Heart left ventricle (tissue), 16 donors: Measurements from ENCODE around the gene RNF39. TPM values are rescaled to one million over a fixed set of nuclear protein-coding genes. Genes with fewer than 3 reads are reported as not detected.
"Not testable (repeated sequence)": the region's sequence is repeated elsewhere in the genome, so short reads cannot be mapped to it uniquely, and the experiment has no call there.

ENCODE experiments used
- ATAC-seq, 4 donors: fragments of 200-7000 bp; cut with Tn5 transposase; one replicate each; pipeline ENCODE4 v1.9.1; 2020 to 2022; ENCODE audit warnings: moderate library complexity in 4 of 4, mild to moderate bottlenecking in 3 of 4, moderate number of reproducible peaks in 1 of 4
- DNase-seq, 5 donors: peaks; one replicate each; pipeline ENCODE4 v3.0.0-alpha.2; 2020
- H3K27ac ChIP-seq, 12 donors: fragments of 200-600 bp; sonication (generic) in 4 of 12; one replicate each; pipeline versions ENCODE4 v1.5.0 to v1.8.0; 2016 to 2022; ENCODE audit warnings: mild to moderate bottlenecking in 2 of 12
- H3K27me3 ChIP-seq, 9 donors: fragments of 200-600 bp; sonication (generic) in 2 of 9; one replicate each; pipeline versions ENCODE4 v1.5.1 to v1.8.0; 2016 to 2022; ENCODE audit warnings: mild to moderate bottlenecking in 3 of 9
- H3K36me3 ChIP-seq, 9 donors: fragments of 200-600 bp; sonication (generic) in 2 of 9; one replicate each; pipeline versions ENCODE4 v1.5.0 to v1.8.0; 2018 to 2022; ENCODE audit warnings: mild to moderate bottlenecking in 2 of 9
- H3K4me1 ChIP-seq, 12 donors: fragments of 200-600 bp; sonication (generic) in 4 of 12; one replicate each; pipeline versions ENCODE4 v1.5.0 to v1.8.0; 2016 to 2022; ENCODE audit warnings: mild to moderate bottlenecking in 3 of 12
- H3K4me3 ChIP-seq, 12 donors: fragments of 200-600 bp; sonication (generic) in 4 of 12; one replicate each; pipeline versions ENCODE4 v1.5.0 to v1.8.0; 2017 to 2022; ENCODE audit warnings: mild to moderate bottlenecking in 9 of 12, moderate library complexity in 4 of 12
- H3K9me3 ChIP-seq, 12 donors: fragments of 200-600 bp; sonication (generic) in 4 of 12; one replicate each; pipeline versions ENCODE4 v1.5.0 to v1.8.0; 2016 to 2022; ENCODE audit warnings: mild to moderate bottlenecking in 1 of 12
- CTCF ChIP-seq, 12 donors: fragments of 200-600 bp; sonication (generic) in 4 of 12; IDR thresholded peaks; one replicate each; pipeline versions ENCODE4 v1.5.0 to v1.8.0; 2018 to 2022; ENCODE audit warnings: antibody characterized with exemption in 12 of 12, mild to moderate bottlenecking in 5 of 12
- POLR2A ChIP-seq, 2 donors: fragments of 450-650 bp; IDR thresholded peaks; one replicate each; pipeline ENCODE4 v1.6.1; 2017; ENCODE audit warnings: antibody characterized with exemption in 2 of 2, mild to moderate bottlenecking in 2 of 2, moderate library complexity in 2 of 2
- WGBS, 4 donors: extraction: QIAGEN DNeasy Blood & Tissue Kit in 2 of 4; methylation state at CpG; one replicate each; pipeline versions ENCODE4 v1.1.5 to v1.1.7; 2013 to 2018; 5-methylcytosine and 5-hydroxymethylcytosine counted together
- intact Hi-C, 10 donors: fragments of 100-400 bp; cut with DNase I; formaldehyde crosslinking; loops; one replicate each; pipeline versions ENCODE4 v1.11.1 to v1.14.2; 2022
- long read RNA-seq, 3 donors: library from polyadenylated mRNA; unstranded; transcript quantifications; one replicate each; pipeline ENCODE4 v2.0.0, GENCODE V29; 2020 to 2021
- polyA plus RNA-seq, 2 donors: library from polyadenylated mRNA; stranded (reverse); fragments of 200-250 nt; gene quantifications; one replicate each; pipeline ENCODE4 v1.2.3, GENCODE V29; 2013
- total RNA-seq, 9 donors: library from RNA; depleted of rRNA in 2 of 9; stranded (reverse); fragments of >200 nt in 2 of 9; fragmentation: NEBNext Ultra II Directional in 3 of 9; extraction: Animal tissue kit (Norgen Biotek cat#: 25700) in 3 of 9; gene quantifications; one replicate each; pipeline versions ENCODE4 v1.1.0 to v1.2.4, GENCODE V29; 2016 to 2023
- donor health status: ischemic (EF 13 %, LVEDD 7.1; RV severe dilation, severe dysfunction).
- donor health status: healthy with polysubstance abuse.
- donor health status: DM: no; HTN: yes; CAD: no.
- donor health status: DM: no; HTN: no; CAD: no.
- donor health status: ischemic (EF 25% LVEDD 6.9; RV normal size, moderate dysfunction).
- donor health status: ischemic (EF 25% LVEDD 5.7; RV mildly dilated, moderate dysfunction).
- donor health status: healthy.
- donor health status: DM: yes; HTN: yes; CAD: no.
- donor health status: ischemic (EF 35%, LVEDD 5.7; RV mildly dilated, moderate dysfunction).
- donor health status: nonischemic (EF 11% LVEDD 7.7; RV severe dilation, severe dysfunction).
- donor health status: DM: yes; HTN: yes; CAD: no.
- donor health status: PGD.
- donor health status: ischemic (EF 29% LVEDD 5.4; RV normal size, mild dysfunction).
- donor health status: nonischemic (EF 23%, LVEDD 6.1; RV moderate dilation, normal function).

RNF39 gene
- total RNA-seq (under 1 TPM in 1 of 9 donors, not detected in 8; 0.68 TPM), polyA plus RNA-seq (not detected)
- long read RNA-seq, donor 1, result 0 reads
- long read RNA-seq, donor 2, result 0 reads
- long read RNA-seq, donor 3, result 0 reads

- TF ChIP-seq CTCF (IDR thresholded peaks at IDR 0.05), result no peak
- TF ChIP-seq POLR2A (IDR thresholded peaks at IDR 0.05), result no peak
These were observed at the start of gene RNF39 for GRCh38 chr6:30075094-30075789. TSS of gene RNF39 (minus strand) at chr6:30075769. CDS start at chr6:30075585, 184 bp downstream.

GRCh38 chr6:30122515-30122914 lies 46.9 kb upstream of the RNF39 start:
- no peak overlapping the region for H3K4me3 ChIP-seq
- TF ChIP-seq POLR2A (IDR thresholded peaks at IDR 0.05) (no peak), CTCF (IDR thresholded peaks at IDR 0.05) (no peak)
- DNase-seq, result no peak
- no peaks in the 10 kb centered on the region for H3K9me3 ChIP-seq
- H3K36me3 ChIP-seq, result no peaks in the 10 kb centered on the region
- H3K4me1 ChIP-seq, result peaks cover 0 to 5% (median 0%) of the 10 kb centered on the region in 12 donors
- intact Hi-C loops, result no loop called here
- 32 to 87% (median 77%) methylated on average over 2 of the region's 2 CpGs for WGBS, 4 donors
- H3K27ac ChIP-seq, result no peak overlapping the region
- ATAC-seq, result no peak
- H3K27me3 ChIP-seq, result peaks cover 0 to 32% (median 2%) of the 10 kb centered on the region in 9 donors

More at GRCh38 chr6:30075094-30075789, at the start of gene RNF39:
- DNase-seq, result peak in 1 of 5 donors; percentile 68
- intact Hi-C loops, result no loop called here
- Histone ChIP-seq H3K4me3 (peak within 1 kb of the TSS; percentile 0 to 51 (median 34)), H3K27ac (no peak within 1 kb of the TSS), H3K9me3 (no peaks in the 10 kb centered on the region), H3K27me3 (peaks cover 17 to 90% (median 46%) of the 10 kb centered on the region in 9 donors), H3K36me3 (peaks cover 0 to 4% (median 0%) of the 10 kb centered on the region in 9 donors), H3K4me1 (peaks cover 0 to 31% (median 23%) of the 10 kb centered on the region in 12 donors)
- no peak for ATAC-seq
- WGBS, 4 donors, result 1 to 2% (median 2%) methylated on average over 51 to 64 of the region's 64 CpGs

- intact Hi-C loops, result no loop called here
These were observed 46.1 kb upstream of the RNF39 start for GRCh38 chr6:30121446-30122366.

GRCh38 chr6:30118691-30119090 lies 43.1 kb upstream of the RNF39 start:
- intact Hi-C loops, H3K36me3 ChIP-seq, H3K4me1 ChIP-seq, DNase-seq, H3K9me3 ChIP-seq, H3K27ac ChIP-seq, ATAC-seq, H3K4me3 ChIP-seq: not testable (repeated sequence)
- WGBS, 4 donors, result 82 to 89% (median 88%) methylated on average over 5 of the region's 5 CpGs
- H3K27me3 ChIP-seq, result peaks cover 0 to 49% (median 4%) of the 10 kb centered on the region in 9 donors

More at GRCh38 chr6:30121446-30122366, 46.1 kb upstream of the RNF39 start:
- 73 to 83% (median 81%) methylated on average over 10 of the region's 10 CpGs for WGBS, 4 donors
- peaks cover 0 to 34% (median 4%) of the 10 kb centered on the region in 9 donors for H3K27me3 ChIP-seq
- no peak for DNase-seq
- TF ChIP-seq POLR2A (IDR thresholded peaks at IDR 0.05) (no peak), CTCF (IDR thresholded peaks at IDR 0.05) (no peak)
- H3K4me3 ChIP-seq, result no peak overlapping the region
- H3K27ac ChIP-seq, result no peak overlapping the region
- ATAC-seq, result no peak
- no peaks in the 10 kb centered on the region for H3K36me3 ChIP-seq
- H3K9me3 ChIP-seq, result no peaks in the 10 kb centered on the region
- H3K4me1 ChIP-seq, result no peaks in the 10 kb centered on the region
